EL (cell line): Measurements from ENCODE around the gene PID1.

Experiments
- DNase-seq: peaks from one replicate; pipeline ENCODE4 v3.0.0-alpha.2; 2016

PID1 gene

GRCh38 chr2:229104025-229104424 is 167.1 kb downstream of the PID1 start:
- no peak for DNase-seq

- DNase-seq: no peak
Measured at GRCh38 chr2:229101314-229101713, 169.8 kb downstream of the PID1 start.

DNA sequence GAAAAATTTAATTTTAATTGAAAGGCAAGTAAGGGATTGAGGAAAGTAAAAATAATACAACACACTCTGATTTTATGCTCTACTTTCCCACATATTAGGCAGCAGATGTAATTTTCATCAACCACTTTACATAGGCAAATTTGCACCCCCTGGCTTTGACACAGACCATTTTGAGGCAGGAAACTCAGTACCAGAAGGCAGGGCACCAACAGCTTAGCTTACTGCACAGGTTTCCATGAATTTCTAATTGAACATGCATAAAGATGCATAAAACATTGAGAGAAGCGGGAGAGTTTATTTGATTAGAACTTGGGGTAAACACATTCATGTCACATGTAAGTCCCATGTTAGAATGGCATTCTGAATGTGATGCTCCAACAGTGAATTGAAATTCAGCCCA is 171.9 kb downstream of the PID1 start:
- no peak for DNase-seq

GRCh38 chr2:229098801-229099200 is 172.3 kb downstream of the PID1 start:
- DNase-seq: no peak

DNA sequence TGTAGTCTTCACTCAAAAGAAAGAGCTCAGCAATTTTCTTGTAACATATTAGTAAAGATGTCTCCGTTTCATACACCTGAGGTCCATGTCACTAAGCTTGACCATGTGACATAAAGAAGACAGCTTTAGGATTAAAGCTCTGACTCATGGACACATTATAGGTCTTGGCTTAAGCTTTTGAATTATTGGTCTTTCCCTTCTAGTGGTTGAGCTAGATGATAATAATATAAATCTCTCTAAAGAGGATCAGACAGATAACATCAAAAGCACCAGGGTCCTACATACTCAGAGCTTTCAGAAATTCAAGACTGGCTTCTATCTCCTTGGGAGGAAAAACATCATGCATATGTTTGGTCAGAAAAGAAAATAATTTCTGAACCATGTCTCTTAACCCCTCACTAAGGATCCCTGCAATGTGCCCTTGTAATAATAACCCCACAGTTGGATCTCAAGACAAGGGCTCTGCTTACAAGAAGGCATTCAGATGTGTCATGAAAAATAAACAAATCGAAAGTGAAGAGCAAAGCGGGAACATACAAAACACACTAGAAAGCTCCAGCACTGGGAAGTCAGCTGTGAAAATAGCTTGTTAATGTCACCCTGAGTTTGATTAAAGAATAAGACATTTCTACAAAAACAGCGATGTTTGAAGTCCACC is 174.5 kb downstream of the PID1 start:
- DNase-seq: peak; percentile 6

GRCh38 chr2:229095472-229095871 is 175.6 kb downstream of the PID1 start:
- no peak for DNase-seq

GRCh38 chr2:229090225-229090624 is 180.9 kb downstream of the PID1 start:
- peak; percentile 34 for DNase-seq

- DNase-seq: no peak
Measured at GRCh38 chr2:229089776-229090175, 181.3 kb downstream of the PID1 start.

GRCh38 chr2:229088966-229089700 is 182.0 kb downstream of the PID1 start:
- no peak for DNase-seq

DNA sequence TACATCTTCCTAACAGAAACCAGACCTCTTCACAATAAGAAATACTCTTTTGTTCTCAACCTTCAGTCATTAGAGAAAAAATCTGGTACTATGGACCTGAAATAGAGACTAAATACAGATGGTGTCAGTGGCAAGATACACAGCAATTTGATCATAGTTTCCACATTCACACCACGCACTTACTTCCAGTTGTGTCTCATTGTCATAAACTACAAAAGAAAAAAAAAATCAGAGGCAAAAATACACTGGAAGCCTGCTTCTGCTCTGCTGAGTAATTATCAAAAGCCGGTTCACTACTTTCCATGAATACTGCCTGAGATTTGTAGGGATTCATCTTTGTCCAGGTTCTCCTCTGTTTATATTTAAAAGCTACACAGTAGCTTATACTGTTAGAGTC is 182.6 kb downstream of the PID1 start:
- DNase-seq: no peak

DNA sequence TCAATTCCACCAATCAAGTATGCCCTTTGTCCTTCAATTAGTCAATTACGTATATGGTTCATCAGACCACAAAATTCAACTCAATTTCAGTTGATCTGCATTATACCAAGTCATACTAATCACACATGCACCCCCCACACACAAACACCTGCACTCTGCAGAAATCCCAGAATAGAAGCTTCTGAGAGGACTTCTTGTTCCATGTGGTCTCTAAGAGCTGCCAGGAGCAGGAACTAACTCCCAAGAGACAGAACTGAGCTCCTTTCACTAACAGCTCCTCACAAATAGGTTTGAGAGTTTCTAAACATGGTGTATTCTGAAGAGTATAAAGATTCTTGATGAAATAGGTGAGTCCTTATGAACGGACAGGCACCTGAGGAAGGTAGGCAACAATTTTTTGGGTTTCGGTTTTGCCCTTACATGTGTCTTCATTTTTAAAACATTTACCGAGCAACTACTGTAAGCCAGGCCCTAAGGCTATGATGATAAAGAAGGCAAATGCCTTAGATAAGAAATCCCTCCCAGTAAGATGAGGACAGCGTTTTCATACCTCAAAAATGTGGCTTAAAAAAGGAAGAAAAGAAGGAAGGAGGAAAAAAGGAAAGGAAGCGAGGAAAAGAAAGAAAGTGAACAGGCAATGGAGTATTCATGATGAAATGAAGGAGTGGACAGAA is 183.1 kb downstream of the PID1 start:
- DNase-seq: peak; percentile 3

DNA sequence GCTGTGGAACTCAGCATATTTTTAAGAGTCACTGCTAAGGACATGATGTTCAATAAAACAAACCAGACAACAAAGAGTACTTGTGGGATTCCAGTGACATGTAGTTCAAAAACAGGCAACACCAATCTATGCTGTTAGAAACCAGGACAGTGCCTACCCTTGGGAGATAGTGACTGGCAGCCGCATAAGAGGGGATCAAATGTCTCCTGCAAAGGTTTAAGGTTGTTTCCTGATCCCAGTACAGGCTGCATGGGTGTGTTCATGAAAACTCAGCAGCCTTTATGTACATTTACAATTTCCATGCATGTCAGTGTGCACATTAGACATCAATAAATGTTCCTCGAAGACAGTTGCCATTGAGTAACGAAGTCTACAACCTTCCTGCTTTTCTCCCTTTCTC is 183.8 kb downstream of the PID1 start:
- DNase-seq: no peak

DNA sequence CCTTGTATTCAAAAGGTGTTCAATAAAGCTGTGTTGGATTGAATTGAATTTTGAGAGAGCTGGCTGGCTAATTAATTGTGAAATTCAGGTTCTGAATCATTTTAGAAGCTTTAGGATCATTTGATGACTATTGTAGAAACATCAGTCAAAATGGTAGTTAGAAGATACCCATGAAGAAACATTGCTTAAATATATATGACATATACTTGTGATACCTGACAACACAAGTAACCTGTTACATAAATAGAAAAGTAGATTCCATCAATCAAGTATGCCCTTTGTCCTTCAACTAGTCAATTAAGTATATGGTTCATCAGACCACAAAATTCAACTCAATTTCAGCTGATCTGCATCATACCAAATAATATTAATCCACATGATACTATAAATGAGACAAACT is 185.6 kb downstream of the PID1 start:
- no peak for DNase-seq

GRCh38 chr2:229084447-229084846 is 186.6 kb downstream of the PID1 start:
- no peak for DNase-seq

GRCh38 chr2:229083606-229084340 is 187.3 kb downstream of the PID1 start:
- no peak for DNase-seq

DNA sequence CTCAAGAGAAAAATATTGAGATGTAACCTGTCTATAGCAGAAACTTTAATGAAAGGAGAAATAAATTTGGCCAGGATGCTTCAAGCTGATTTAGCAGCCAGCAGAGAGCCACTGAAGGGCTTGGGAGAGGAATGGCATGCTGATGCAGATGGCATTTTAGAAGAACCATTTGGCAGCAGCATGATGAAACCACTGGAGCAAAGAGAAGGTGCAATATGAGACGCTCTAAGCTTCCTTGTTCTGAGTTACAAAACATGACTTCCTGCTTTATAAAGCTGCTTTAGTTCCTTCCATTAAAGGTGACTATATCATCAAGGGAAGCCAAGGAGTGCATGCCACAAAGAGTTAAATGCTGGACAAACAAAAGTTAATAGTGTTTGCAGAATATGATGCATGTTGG is 189.7 kb downstream of the PID1 start:
- no peak for DNase-seq

GRCh38 chr2:229080172-229080571 is 190.9 kb downstream of the PID1 start:
- no peak for DNase-seq

DNA sequence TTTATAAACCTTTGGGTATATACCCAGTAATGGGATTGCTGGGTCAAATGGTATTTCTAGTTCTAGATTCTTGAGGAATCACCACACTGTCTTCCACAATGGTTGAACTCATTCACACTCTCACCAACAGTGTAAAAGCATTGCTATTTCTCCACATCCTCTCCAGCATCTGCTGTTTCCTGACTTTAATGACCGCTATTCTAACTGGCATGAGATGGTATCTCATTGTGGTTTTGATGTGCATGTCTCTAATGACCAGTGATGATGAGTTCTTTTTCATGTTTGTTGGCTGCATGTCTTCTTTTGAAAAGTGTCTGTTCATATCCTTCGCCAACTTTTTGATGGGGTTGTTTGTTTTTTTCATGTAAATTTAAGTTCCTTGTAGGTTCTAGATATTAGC is 194.2 kb downstream of the PID1 start:
- peak; percentile 4 for DNase-seq

DNA sequence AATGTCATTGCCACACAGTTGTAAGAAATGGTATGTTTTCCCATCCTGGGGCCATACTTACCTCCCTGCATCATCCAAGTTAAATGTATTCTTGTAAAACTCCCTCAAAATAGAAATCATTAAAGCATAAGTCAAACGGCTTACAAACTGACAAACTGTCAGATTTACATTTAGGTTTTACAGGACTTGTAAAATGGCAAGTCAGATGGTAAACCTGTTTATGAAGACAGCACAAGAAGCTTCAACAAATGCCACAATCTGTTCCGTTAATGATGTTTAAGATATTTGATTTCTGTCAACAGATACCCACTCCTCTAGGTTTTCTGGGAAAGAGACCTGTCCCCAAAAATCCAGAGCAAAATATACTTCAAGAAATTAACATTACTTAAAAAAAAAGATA is 197.2 kb downstream of the PID1 start:
- no peak for DNase-seq

GRCh38 chr2:229071292-229071976 is 199.7 kb downstream of the PID1 start:
- peak; percentile 55 for DNase-seq

DNA sequence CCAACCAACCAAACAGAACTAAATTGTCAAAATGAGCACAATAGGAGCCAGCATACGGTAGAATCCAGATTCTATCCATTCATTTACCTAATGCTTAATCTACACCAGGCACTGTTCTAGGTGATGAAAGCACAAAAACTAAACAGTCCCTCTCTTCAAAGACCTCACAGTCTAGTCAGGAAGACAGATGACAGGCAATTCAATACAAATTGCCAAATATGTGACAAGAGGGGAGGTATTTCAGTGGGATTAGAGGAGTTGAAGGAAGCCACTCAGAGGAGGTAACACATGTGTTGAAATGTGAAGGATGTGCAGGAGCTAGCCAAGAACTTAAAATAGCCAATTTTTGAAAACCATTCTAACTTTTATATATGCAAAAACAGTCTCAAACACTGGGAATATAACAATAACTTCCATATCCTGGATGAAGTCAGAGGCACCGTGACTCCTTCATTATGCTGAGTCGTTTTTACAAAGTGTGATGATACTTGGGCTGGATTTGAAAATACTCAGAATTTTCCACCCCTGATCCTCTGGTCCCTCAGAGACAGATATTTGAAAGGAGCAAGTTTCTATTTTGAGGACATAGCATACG is 204.9 kb downstream of the PID1 start:
- DNase-seq: no peak

DNA sequence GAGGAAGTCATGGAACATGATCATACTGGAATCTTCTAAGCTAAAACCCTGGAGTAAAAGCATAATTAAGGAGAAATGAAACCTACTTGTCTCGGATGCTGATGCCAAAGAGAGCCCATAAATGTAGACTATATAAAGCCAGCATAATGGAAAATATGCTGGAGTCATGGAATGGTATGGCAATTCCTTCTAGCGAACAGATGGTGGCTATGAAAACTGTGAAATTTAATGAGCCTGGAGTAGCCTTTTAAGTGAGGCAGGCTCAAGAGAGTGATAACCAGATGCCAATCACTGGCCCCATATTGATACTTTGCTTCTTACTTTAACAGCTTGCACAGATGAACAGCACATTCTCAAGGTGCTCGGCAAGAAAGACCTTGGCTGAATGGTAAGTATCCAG is 206.3 kb downstream of the PID1 start:
- no peak for DNase-seq

DNA sequence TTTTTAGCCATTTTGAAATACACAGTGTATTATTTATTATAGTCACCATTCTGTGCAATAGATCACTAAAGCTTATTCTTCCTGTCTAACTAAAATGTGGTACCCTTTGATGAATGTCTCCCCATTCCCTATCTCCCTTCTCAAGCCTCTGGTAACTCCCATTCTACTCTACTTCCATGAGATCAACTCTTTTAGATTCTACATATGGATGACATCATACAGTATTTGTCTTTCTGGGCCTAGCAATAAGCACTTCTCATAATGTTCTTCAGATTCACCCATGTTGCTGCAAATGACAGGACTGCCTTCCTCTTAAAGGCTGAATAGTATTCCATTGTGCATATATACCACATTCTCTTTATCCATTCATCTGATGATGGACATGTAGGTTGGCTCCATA is 210.9 kb downstream of the PID1 start:
- no peak for DNase-seq
